Measurements from ENCODE around the gene FRMD4A.

DNA sequence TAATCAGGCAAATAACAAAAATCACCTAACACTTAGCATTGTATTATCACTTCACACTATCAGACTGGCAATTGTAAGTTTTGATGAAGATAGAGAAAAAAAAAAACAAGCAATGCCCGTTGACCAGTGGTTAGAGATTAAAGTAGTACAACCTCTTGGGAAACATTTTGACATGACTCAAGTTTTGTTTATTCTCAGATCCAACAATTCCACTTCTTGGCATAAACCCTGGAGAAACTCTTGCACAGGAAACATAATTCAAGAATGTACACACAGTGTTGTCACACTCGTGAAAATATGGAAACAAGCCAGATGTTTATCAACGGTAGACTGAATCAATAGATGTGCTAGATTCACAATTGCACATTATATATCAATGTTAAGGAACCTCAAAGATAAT is 37.2 kb downstream of the FRMD4A start:
- TF ChIP-seq EGR1 (IDR thresholded peaks at IDR 0.05) (no peak), YY1 (IDR thresholded peaks at IDR 0.05; ENCODE audit: low read depth) (no peak), EP300 (IDR thresholded peaks at IDR 0.05; ENCODE audit: borderline replicate concordance) (no peak), TEAD4 (IDR thresholded peaks at IDR 0.05) (no peak), REST (IDR thresholded peaks at IDR 0.05; ENCODE audit: low read depth) (no peak), USF1 (IDR thresholded peaks at IDR 0.05) (no peak)
- TF ChIP-seq, protein P1, sequence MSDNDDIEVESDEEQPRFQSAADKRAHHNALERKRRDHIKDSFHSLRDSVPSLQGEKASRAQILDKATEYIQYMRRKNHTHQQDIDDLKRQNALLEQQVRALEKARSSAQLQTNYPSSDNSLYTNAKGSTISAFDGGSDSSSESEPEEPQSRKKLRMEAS (IDR thresholded peaks at IDR 0.05): no peak

All from Ishikawa (cell line).